ENCODE data around the gene POU2F2.

Gene POU2F2

GRCh38 chr19:42154471-42155323 lies 22.5 kb upstream of the POU2F2 start:
- no peak for DNase-seq

- no peak for DNase-seq
Observed at GRCh38 chr19:42153672-42154433, 21.6 kb upstream of the POU2F2 start.

- DNase-seq: no peak
Observed at GRCh38 chr19:42152910-42153671, 20.8 kb upstream of the POU2F2 start.

- no peak for DNase-seq
Observed at GRCh38 chr19:42151782-42152684, 19.8 kb upstream of the POU2F2 start.

GRCh38 chr19:42150911-42151361 lies 18.7 kb upstream of the POU2F2 start:
- DNase-seq: no peak

GRCh38 chr19:42150364-42150763 lies 18.1 kb upstream of the POU2F2 start:
- no peak for DNase-seq

GRCh38 chr19:42149447-42150202 lies 17.4 kb upstream of the POU2F2 start:
- DNase-seq: no peak

- DNase-seq: no peak
Observed at GRCh38 chr19:42148266-42148665, 16.0 kb upstream of the POU2F2 start.

- no peak for DNase-seq
Observed at GRCh38 chr19:42143341-42144234, 11.3 kb upstream of the POU2F2 start.

- peak; percentile 72 to 83 for DNase-seq
Observed at GRCh38 chr19:42140125-42140754, 8.0 kb upstream of the POU2F2 start.

GRCh38 chr19:42134535-42135070 lies 2.4 kb upstream of the POU2F2 start:
- DNase-seq: no peak

GRCh38 chr19:42132851-42133528 lies 744 bp upstream of the POU2F2 start:
- DNase-seq: peak; percentile 59 to 62

GRCh38 chr19:42131149-42132029 lies 857 bp downstream of the POU2F2 start:
- DNase-seq: no peak

- DNase-seq: no peak
Observed at GRCh38 chr19:42130254-42130573, 2.0 kb downstream of the POU2F2 start.

- DNase-seq: peak; percentile 76
Observed at GRCh38 chr19:42129399-42130253, 2.6 kb downstream of the POU2F2 start.

- peak in 1 of 2 donors; percentile 40 for DNase-seq
Observed at GRCh38 chr19:42126574-42126973, 5.7 kb downstream of the POU2F2 start.

- no peak for DNase-seq
Observed at GRCh38 chr19:42125536-42125935, 6.7 kb downstream of the POU2F2 start.

Measured in inflammatory macrophage (primary cell).